ENCODE data around the gene CRADD.

CRADD gene

GRCh38 chr12:93838193-93838592 lies 161.0 kb downstream of the CRADD start:
- DNase-seq = no peak

GRCh38 chr12:93839064-93839463 lies 161.9 kb downstream of the CRADD start:
- DNase-seq = no peak

- no peak for DNase-seq
These were observed 164.5 kb downstream of the CRADD start for GRCh38 chr12:93841671-93842070.

DNA sequence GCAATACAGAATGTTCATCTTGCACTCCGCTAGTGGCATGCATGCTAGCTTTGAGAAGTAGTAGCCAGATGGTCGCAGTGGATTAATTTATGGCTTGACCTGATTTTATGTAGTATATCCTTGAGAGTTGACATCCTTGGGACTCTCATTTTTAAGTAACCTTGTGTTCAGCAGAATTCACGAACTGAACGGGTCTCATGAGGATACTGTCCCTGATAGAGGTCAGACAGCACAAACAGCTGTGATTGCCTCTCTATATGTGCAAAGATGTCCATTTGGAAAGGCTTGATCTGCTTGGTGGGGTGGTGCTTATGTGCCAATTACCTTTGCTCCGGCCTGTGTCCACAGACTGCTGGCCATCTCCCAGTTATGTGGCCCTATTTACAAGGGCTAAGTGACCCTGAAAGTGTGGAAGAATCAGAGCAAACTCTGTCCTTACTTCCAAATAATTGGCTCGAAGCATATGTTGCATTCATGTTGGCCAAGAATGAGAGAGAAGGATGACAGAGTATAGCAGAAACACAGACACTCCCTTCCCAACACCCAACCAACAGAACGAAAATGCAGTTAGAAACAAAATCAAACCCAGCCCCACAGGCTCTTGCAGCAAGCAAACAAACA lies 167.1 kb downstream of the CRADD start:
- DNase-seq = no peak

- DNase-seq = no peak
These were observed 169.9 kb downstream of the CRADD start for GRCh38 chr12:93846936-93847516.

DNA sequence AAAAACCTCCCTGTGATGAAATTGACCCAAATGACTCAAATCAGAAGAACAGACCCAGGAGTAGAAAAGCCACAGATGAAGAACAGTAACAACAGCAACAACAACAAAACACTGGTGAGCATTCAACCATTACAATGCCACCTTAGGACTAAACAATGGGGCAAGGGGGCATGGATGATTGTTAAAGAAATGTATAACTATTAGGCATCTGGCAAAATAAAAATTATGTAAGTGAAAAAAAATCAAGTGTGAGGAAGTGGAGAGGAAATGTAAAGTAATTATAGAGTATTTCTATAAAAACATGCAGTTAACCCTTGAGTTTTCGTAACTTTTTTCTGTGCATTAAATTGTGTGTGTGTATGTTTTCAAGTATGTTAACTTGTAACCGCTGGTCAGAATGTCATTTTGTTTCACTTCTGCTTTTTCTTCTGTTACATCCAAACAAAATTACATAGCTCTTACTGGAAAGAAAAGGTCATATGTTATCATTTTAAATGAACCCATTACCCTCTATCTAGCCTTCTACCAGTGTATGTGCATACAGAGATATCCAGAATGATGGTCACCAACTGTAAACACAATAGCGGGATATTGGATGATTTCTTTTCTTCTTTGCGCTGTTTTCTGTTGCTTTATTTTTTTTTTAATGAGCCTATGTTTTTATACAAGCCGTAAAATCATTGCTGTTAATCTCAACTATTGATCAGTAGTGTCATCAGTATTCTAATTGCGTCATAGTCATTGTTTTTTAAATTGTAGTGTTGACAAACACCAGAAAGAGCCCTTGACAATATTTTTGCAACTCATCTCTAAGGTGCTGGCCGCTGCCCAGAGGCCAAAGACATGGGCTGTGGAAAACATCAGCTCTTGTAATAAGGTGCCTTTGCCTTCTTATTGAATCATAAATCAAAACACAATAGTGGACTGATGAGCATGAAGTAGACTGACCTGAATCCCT lies 170.6 kb downstream of the CRADD start:
- DNase-seq = no peak

DNA sequence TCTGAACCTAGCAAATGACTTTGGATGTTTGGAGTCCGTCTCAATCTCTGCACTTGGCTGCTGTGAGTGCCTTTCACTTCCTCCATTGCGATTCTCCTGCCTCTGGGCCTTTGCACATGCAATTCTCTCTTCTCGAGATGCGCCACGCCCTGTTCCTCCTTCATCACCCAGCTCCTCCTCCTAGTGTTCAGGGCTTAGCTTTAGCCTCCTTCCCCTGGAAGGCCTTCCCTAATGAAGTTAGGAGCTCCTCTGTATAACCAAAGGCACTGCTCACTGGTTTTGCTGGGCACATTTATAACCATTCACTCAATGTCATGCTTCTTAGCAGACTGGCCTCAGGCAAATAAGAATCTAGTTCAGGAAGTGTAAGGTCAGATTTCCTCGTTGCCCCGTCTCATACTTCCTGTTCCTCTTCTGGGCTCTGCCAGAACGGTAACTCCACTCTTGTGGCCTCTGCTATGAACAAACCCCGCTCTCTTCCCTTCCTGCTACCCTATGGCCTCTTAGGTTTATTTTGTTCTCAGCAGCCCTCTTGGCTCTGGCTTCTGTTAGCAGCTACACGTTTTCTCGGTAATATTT lies 171.4 kb downstream of the CRADD start:
- DNase-seq = no peak

DNA sequence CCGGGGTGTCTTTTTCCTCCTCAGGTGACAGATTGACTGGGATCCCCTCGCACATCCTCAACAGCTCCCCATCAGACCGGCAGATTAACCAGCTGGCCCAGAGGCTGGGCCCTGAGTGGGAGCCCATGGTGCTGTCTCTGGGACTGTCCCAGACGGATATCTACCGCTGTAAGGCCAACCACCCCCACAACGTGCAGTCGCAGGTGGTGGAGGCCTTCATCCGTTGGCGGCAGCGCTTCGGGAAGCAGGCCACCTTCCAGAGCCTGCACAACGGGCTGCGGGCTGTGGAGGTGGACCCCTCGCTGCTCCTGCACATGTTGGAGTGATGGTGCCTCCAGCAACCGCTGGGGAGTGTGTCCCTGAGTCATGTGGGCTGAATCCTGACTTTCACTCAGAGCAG lies 172.8 kb downstream of the CRADD start:
- no peak for DNase-seq

DNA sequence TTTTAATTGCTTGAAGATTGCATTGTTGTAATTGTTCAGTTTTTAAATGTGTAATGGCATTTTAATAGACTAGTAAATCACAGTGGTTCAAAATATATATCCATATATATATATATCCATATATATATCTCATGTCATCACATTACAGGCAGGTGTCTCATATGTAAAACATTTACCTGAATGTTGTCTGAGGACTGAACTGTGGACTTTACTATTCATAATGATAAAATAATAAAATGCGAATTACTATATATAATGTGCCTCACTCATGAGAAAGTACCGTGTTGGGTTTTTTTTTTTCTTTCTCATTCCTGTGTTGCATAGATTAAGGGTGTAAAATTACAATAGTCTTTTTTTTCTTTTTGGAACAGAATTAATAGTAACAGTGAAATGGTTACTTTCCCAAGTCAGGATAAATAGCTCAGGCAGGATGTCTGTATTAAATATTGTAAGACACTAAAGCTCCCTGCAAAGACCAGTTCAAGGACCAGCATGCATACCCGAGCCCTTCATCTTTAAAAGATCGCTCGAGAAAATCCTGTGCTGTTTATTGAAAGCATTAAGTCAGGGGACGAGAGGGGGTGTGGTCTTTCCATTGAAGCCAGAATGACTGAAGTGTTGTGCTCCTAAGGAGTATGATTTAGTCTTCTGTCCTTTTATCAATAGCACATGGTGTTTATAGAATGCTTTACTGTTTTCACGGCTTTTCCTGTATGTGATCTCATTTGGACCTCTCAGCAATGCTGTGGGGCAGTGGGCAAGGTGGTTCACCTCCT lies 173.5 kb downstream of the CRADD start:
- no peak for DNase-seq

- no peak for DNase-seq
These were observed 174.1 kb downstream of the CRADD start for GRCh38 chr12:93851257-93851671.

- DNase-seq = no peak
These were observed 175.0 kb downstream of the CRADD start for GRCh38 chr12:93852173-93852591.

DNA sequence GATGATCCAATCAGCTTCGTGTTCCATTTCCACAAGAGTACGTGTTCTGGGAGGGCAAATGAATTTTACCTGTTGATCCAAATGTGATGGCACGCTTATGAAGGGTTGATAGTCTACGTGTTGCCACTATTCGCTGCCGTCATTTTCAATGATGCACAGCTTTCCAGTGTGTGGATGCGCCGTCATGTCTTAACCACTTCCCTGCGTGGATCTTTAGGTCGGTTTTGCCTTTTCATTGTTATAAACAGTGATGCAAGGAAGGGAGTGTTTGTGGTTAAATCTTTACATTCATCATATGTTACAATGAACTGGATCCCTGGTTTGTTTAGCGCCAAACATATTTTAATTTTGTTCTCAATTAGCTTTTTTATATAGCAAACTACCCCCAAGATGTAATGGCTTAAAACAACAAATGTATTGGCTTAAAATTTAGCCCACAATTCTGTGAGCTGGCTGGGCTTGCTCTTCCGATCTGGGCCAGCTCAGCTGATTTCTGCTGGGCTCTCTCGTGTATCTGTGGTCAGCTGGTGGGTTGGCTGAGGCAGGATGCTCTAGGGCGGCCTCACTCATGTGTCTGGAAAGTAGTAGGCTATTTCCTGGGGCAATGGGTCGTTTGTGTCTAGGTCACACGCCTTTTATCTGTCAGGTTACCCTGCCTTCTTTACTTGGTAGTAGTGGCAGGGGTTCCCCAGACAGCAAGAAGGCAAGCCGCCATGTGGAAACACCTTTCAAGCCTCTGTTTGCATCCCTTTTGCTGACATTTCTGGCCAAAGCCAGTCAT lies 176.7 kb downstream of the CRADD start:
- DNase-seq = no peak

GRCh38 chr12:93855261-93855660 lies 178.1 kb downstream of the CRADD start:
- no peak for DNase-seq

GRCh38 chr12:93856611-93857010 lies 179.4 kb downstream of the CRADD start:
- DNase-seq = no peak

DNA sequence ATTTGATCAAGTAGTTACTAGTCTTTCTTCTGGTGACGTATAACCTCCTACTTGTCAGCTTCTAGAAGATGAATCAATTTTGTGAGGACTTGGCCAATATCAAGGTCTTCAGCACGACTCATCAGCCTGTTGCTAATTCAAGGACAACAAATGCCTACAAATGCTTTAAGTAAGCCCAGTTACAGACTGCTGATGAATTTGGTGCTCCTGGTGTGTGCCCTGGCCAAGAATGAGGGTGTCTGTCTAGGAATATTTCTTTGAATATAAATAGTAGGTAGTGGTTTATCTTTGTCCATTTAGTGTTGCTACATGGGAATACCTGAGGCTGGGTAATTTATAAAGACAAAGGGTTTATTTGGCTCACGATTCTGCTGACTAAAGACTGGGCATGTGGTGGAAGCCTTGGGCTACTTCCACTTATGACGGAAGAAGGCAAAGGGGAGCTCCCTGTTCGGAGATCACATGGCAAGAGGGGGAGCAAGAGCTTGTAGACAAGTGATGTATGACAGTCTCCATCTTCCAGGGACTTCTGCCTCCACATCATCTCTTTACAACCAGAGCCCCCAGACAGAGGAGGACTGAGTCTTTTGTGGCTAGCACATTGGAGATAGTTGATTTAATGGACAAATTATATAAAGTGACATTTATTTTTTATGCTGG lies 180.2 kb downstream of the CRADD start:
- DNase-seq = no peak

DNA sequence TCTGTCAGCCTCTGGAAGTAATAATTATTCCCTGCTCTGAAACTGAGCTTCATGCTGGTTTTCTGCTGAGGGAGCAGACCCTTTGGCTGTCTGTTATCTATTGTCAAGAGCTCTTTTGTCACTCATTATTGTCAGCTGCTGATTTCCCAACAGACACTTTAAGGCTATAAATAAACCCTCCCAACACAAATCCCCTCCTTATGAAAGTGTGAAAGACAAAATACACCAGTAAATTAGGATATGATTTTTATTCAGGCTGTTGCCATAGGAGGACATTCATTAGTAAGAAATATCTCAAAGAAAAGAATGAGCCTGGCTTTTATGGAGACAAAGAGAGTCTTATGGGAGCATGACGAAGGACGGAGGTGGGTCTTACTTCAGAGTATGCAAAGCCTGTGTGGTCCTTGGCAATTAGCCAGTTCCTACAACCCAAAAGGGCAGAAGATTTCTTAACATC lies 180.8 kb downstream of the CRADD start:
- DNase-seq = no peak

- no peak for DNase-seq
These were observed 183.6 kb downstream of the CRADD start for GRCh38 chr12:93860668-93861373.

DNA sequence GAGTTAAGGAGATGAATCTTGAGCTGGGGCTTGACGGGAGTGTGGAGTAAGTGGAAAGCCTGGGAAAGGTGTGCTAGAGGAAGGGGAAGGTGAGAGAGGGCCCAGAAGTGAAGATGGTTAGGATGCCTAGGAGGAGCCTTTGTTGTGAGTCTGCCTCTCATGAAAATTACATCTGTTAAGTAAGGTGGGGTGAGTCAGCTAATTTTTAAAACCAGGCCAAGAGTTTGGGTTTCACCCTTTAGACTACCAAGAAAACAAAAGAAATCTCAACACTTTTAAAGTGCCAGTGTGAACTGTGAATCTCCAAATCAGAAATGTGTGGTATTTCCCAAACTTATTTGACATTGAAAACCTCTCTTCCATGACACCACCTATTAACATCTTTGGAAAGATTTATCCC lies 185.2 kb downstream of the CRADD start:
- no peak for DNase-seq

- DNase-seq = no peak
These were observed 188.6 kb downstream of the CRADD start for GRCh38 chr12:93865751-93866150.
